ENCODE measurements around the gene FGF11. TPM values are rescaled to one million over a fixed set of nuclear protein-coding genes. Genes with fewer than 3 reads are reported as not detected.

Gene FGF11
- total RNA-seq (2022; extraction: Qiagen RNA extraction; ENCODE audit: low read depth): 0.43 to 1.3 TPM (median 1.1 TPM) in 5 replicates

GRCh38 chr17:7439462-7440112 is at the start of gene FGF11:
FGF11 (plus strand) TSS chr17:7439512; CDS start chr17:7439621, 109 bp downstream.

GRCh38 chr17:7394452-7395191 is 44.7 kb upstream of the FGF11 start, which contains the start of gene PLSCR3:
PLSCR3 (minus strand) TSS chr17:7394525; CDS start chr17:7394110, 415 bp downstream.

DNA sequence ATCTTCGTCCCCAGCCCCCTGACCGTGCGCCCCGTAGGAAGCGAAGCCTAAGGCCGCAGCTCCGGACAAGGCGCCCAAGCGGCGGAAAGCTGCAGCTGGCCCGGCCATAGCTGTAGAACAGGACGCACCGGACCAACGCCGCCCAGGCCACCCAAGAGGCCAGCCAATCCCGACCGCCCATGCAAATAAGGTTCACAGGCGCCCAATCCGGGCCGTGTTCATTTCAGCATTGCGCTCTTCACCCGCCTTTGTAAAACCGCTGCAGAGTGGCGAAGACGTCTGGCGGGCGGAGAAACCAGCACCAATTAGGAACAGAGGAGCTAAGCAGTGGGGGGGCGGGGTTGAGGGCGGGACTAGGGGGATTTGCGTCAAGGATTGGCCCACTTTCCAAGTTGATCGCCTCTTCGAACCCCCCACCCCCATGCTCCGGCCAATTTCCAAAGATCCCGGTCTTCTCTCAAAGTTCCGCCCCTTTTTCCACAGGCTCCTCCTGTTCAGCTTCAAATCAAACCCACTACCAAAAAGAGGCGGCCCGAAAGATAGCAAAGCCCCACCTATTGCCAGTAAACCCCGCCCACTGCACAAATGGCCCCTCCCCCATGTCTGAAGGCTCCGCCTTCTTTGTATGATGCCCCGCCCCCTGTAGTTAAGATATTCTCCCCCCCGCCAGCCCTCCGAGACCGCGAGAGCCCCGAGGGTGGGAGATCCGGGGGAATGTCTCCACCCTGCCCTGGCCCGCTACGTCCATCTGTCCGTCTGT is 35.2 kb upstream of the FGF11 start, which contains the start of gene TMEM256:
Gene TMEM256, minus strand, starts transcription at position 121 of the 760 bp plus-strand sequence. Its CDS starts 13 bp downstream, at position 108.

DNA sequence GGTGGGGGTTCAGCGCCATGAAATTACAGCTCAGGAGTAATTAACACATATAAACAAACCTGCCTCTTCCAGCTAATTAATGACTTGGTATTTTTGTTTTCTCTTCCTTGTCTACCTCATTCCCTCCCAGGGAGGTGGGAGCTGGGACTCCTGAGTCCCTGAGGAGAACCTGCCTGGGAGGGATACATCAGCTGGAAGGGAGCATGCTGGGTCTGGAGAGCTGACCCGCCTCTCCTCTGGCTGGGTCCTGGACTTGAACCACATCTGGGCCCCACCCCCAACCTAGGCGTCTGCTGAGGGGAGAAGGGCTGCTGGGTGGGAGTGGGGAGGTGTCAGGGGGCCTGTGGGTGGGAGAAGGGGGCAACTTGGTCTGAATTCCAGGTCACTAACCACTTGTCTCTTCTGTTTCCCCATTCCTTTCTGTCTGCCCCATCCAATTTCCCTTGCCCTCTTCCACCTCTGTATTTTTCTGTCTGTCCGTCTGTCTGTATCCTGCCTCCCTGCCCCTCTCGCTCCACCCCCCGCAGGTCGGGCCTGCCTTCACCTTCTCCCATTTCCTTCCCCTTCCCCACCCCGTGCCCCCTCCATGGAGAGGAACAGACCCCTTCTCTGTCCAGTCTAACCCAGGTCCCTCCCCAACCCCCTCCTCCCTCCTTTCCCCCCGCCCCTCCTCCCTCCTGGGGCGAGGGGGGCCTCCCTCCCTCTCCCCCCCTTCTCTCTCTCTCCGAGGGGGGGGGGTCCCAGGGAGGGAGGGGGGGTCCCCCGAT is 31.6 kb upstream of the FGF11 start, which contains the start of gene NLGN2:
Gene NLGN2, plus strand, starts transcription at position 361 of the 767 bp plus-strand sequence. CDS start 411 bp downstream, outside the sequence.

DNA sequence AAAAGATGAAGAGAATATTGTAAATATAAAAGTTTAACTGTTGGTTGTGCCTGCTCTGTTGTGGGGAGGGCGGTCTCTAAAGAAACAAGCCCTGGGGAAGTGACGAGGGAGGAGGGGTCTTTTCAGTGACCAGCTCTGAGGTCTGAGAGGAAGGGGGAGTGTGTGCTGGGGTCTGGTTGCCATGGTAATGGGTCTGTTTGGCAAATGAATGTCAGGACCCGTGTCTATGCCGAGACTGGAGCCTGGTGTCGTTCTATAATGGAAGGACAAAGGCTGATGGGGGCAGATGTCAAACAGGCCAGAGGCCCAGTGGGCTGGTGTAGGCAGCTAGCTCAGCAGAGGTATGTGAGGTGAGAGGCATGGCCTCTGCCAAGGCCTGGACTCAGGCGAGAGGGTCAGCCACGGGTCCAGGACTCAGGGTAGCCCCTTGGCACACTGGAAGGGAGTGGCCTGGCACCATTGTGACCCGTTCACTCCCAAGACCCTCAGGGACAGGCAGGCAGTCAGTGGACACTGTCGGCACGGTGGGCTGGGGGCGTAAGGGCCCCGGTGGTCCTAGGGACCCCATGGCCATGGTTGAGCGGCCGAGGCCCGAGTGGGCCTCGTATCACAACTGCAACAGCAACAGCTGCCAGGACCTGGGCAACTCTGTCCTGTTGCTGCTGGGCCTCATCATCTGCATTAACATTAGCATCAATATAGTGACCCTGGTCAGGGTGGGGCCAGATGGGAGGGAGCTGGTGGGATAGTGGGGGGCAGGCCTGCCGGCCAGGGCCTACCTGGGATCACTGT is 19.3 kb upstream of the FGF11 start, which contains the start of gene SPEM1:
Gene SPEM1, plus strand, starts transcription at position 506 of the 792 bp plus-strand sequence. Its CDS starts 61 bp downstream, at position 567.

GRCh38 chr17:7425316-7425715 is 14.0 kb upstream of the FGF11 start, which contains the start of gene SPEM2:
SPEM2 (plus strand) TSS chr17:7425616; CDS start chr17:7425689, 73 bp downstream.

GRCh38 chr17:7428557-7428956 is 10.8 kb upstream of the FGF11 start, which contains the start of gene SPEM3:
SPEM3 (plus strand) TSS chr17:7428857; CDS start chr17:7428903, 46 bp downstream.

DNA sequence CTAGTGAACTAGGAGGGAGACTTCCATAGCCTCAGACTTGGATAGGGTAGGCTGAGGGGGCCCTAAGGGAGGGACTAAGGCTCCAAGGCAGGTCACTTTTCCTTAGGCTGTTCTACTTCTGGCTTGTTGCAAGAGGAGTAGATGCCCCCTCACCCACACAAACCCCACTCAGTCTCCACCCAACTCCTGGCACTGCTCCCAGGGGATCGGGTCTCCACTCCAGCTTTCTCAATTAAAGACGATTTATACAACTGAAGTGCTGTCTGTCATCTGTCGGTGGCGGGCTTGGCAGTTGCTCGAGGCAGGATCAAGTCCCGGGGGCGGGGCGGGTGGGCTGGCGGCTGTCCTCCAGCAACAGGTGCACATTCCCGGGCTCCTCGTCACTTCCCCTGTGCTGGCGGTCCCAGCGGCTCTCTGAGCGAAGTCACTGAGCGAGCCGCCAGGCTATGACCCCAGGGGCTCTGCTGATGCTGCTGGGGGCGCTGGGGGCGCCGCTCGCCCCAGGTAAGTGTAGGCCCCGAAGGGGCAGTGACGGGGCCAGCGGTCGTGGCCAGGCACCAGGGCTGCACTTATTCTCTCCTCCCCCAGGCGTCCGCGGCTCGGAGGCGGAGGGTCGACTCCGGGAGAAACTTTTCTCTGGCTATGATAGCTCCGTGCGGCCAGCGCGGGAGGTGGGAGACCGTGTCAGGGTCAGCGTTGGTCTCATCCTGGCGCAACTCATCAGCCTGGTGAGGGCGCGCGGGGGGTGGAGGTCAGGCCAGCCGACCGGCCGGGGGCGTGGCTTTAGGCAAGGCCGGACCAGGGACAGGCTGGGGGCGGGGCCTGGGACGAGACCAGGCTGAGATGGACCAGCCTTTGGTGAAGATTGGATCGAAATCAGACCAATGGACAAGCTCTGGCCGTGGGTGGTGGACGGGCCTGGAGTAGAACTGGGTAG is 5.6 kb downstream of the FGF11 start, which contains the start of gene CHRNB1:
Gene CHRNB1, plus strand, starts transcription at position 380 of the 937 bp plus-strand sequence. Its CDS starts 67 bp downstream, at position 447.

DNA sequence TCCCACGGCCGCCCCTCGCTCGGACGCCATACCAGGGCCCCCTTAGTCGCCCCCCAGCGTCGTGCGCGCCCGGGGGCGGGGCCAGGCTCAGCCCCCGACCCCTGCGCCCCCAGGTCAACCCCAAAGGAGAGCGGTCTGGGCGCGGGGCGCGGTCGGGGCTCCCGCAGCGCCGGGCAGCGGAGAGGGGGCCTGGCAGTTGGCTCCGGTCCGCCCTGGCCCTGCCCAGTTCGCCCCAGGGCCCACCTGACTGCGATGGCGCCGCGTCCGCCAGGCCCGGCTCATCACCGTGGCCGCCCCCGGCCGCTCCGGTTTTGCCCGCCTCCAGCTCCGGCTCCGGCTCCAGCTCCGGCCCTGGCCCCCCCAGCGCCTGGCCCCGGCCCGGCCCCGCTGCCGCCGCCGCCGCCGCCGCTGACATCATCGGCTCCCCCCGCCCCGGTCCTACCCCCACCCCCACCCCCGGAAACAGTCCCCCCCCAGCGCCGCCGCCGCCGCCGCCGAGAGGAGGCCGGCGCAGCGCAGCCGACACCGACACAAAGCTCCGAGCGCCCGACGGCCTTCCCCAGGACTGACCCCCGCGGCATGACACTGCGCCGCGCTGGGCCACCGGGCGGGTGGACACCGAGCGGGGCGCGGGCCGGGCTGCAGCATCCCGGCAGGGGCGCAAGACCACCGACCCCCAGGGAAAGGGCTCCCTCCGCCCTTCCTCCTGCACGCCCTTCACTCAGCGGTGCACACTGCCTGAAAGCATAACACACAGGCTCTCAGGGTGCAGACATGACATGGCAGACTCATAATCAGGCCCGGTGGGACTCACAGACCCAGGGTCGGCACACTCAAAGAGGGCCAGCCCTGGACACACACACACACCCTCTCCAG is 40.1 kb downstream of the FGF11 start, which contains the start of gene ZBTB4:
Gene ZBTB4, minus strand, starts transcription at position 419 of the 876 bp plus-strand sequence. CDS start 12,830 bp downstream, outside the sequence.

GRCh38 chr17:7481275-7481674 is 42.0 kb downstream of the FGF11 start, which contains the start of gene SLC35G6:
SLC35G6 (plus strand) TSS chr17:7481446; CDS start chr17:7481517, 71 bp downstream.

GRCh38 chr17:7484067-7484918 is 45.0 kb downstream of the FGF11 start, which contains the start of gene POLR2A:
POLR2A (plus strand) TSS chr17:7484366.

Other genes starting within 250 kb of the FGF11 start
- gene DLG4, start 219.7 kb upstream of the FGF11 start, total RNA-seq (2022; extraction: Qiagen RNA extraction; ENCODE audit: low read depth): 4.8 to 8.2 TPM (median 6.7 TPM) in 5 replicates
- 328 to 426 TPM (median 419 TPM) in 5 replicates for gene ACADVL, start 219.6 kb upstream of the FGF11 start, total RNA-seq (2022; extraction: Qiagen RNA extraction; ENCODE audit: low read depth)
- gene DVL2, start 205.0 kb upstream of the FGF11 start, total RNA-seq (2022; extraction: Qiagen RNA extraction; ENCODE audit: low read depth): 31.8 to 38.4 TPM (median 37.3 TPM) in 5 replicates
- 80.8 to 113 TPM (median 94.7 TPM) in 5 replicates for gene PHF23, start 200.1 kb upstream of the FGF11 start, total RNA-seq (2022; extraction: Qiagen RNA extraction; ENCODE audit: low read depth)
- gene GABARAP, start 197.1 kb upstream of the FGF11 start, total RNA-seq (2022; extraction: Qiagen RNA extraction; ENCODE audit: low read depth): 629 to 795 TPM (median 688 TPM) in 5 replicates
- 209 to 247 TPM (median 236 TPM) in 5 replicates for gene CTDNEP1, start 187.8 kb upstream of the FGF11 start, total RNA-seq (2022; extraction: Qiagen RNA extraction; ENCODE audit: low read depth)
- gene ELP5, start 187.3 kb upstream of the FGF11 start, total RNA-seq (2022; extraction: Qiagen RNA extraction; ENCODE audit: low read depth): 124 to 134 TPM (median 126 TPM) in 5 replicates
- 1.7 to 2.5 TPM (median 2.1 TPM) in 5 replicates for gene CLDN7, start 177.0 kb upstream of the FGF11 start, total RNA-seq (2022; extraction: Qiagen RNA extraction; ENCODE audit: low read depth)
- gene SLC2A4, start 157.8 kb upstream of the FGF11 start, total RNA-seq (2022; extraction: Qiagen RNA extraction; ENCODE audit: low read depth): 0.17 to 0.64 TPM (median 0.45 TPM) in 5 replicates
- gene YBX2, start 144.9 kb upstream of the FGF11 start, total RNA-seq (2022; extraction: Qiagen RNA extraction; ENCODE audit: low read depth): 0.22 to 0.91 TPM (median 0.52 TPM) in 5 replicates
- gene EIF5A, start 131.9 kb upstream of the FGF11 start, total RNA-seq (2022; extraction: Qiagen RNA extraction; ENCODE audit: low read depth): 1,622 to 1,789 TPM (median 1,677 TPM) in 5 replicates
- gene GPS2, start 124.2 kb upstream of the FGF11 start, total RNA-seq (2022; extraction: Qiagen RNA extraction; ENCODE audit: low read depth): 84.7 to 101 TPM (median 95.3 TPM) in 5 replicates
- 25.3 to 31.6 TPM (median 30.1 TPM) in 5 replicates for gene NEURL4, start 110.2 kb upstream of the FGF11 start, total RNA-seq (2022; extraction: Qiagen RNA extraction; ENCODE audit: low read depth)
- gene ACAP1, start 103.0 kb upstream of the FGF11 start, total RNA-seq (2022; extraction: Qiagen RNA extraction; ENCODE audit: low read depth): 1.7 to 5.4 TPM (median 3.1 TPM) in 5 replicates
- gene KCTD11, start 87.3 kb upstream of the FGF11 start, total RNA-seq (2022; extraction: Qiagen RNA extraction; ENCODE audit: low read depth): 9.4 to 13.4 TPM (median 10.7 TPM) in 5 replicates
- not detected in 5 replicates for gene TMEM95, start 84.4 kb upstream of the FGF11 start, total RNA-seq (2022; extraction: Qiagen RNA extraction; ENCODE audit: low read depth)
- 1.4 to 2.0 TPM (median 1.5 TPM) in 5 replicates for gene TNK1, start 58.4 kb upstream of the FGF11 start, total RNA-seq (2022; extraction: Qiagen RNA extraction; ENCODE audit: low read depth)
- 38.1 to 44.3 TPM (median 41.3 TPM) in 5 replicates for gene PLSCR3, start 45.0 kb upstream of the FGF11 start, total RNA-seq (2022; extraction: Qiagen RNA extraction; ENCODE audit: low read depth)
- gene TMEM256, start 35.4 kb upstream of the FGF11 start, total RNA-seq (2022; extraction: Qiagen RNA extraction; ENCODE audit: low read depth): 202 to 227 TPM (median 216 TPM) in 5 replicates
- 13.2 to 18.5 TPM (median 17.1 TPM) in 5 replicates for gene NLGN2, start 31.7 kb upstream of the FGF11 start, total RNA-seq (2022; extraction: Qiagen RNA extraction; ENCODE audit: low read depth)
- gene SPEM1, start 19.2 kb upstream of the FGF11 start, total RNA-seq (2022; extraction: Qiagen RNA extraction; ENCODE audit: low read depth): 0.14 TPM in 1 of 5 replicates, not detected in the others
- gene SPEM2, start 13.9 kb upstream of the FGF11 start, total RNA-seq (2022; extraction: Qiagen RNA extraction; ENCODE audit: low read depth): 0.14 TPM in 1 of 5 replicates, not detected in the others
- gene SPEM3, start 10.7 kb upstream of the FGF11 start, total RNA-seq (2022; extraction: Qiagen RNA extraction; ENCODE audit: low read depth): not detected in 5 replicates
- gene TMEM102, start 4.1 kb upstream of the FGF11 start, total RNA-seq (2022; extraction: Qiagen RNA extraction; ENCODE audit: low read depth): 10.2 to 13.7 TPM (median 12.1 TPM) in 5 replicates
- 7.3 to 11.0 TPM (median 9.1 TPM) in 5 replicates for gene CHRNB1, start 5.5 kb downstream of the FGF11 start, total RNA-seq (2022; extraction: Qiagen RNA extraction; ENCODE audit: low read depth)
- 18.5 to 23.4 TPM (median 22.7 TPM) in 5 replicates for gene ZBTB4, start 40.1 kb downstream of the FGF11 start, total RNA-seq (2022; extraction: Qiagen RNA extraction; ENCODE audit: low read depth)
- not detected in 5 replicates for gene SLC35G6, start 41.9 kb downstream of the FGF11 start, total RNA-seq (2022; extraction: Qiagen RNA extraction; ENCODE audit: low read depth)
- gene POLR2A, start 44.9 kb downstream of the FGF11 start, total RNA-seq (2022; extraction: Qiagen RNA extraction; ENCODE audit: low read depth): 63.4 to 76.8 TPM (median 71.8 TPM) in 5 replicates
- 9.1 to 12.2 TPM (median 10.8 TPM) in 5 replicates for gene TNFSF12, start 109.5 kb downstream of the FGF11 start, total RNA-seq (2022; extraction: Qiagen RNA extraction; ENCODE audit: low read depth)
- 0.37 to 1.1 TPM (median 0.87 TPM) in 5 replicates for gene TNFSF13, start 119.2 kb downstream of the FGF11 start, total RNA-seq (2022; extraction: Qiagen RNA extraction; ENCODE audit: low read depth)
- 85.2 to 101 TPM (median 93.8 TPM) in 5 replicates for gene SENP3, start 122.4 kb downstream of the FGF11 start, total RNA-seq (2022; extraction: Qiagen RNA extraction; ENCODE audit: low read depth)
- 25.6 to 35.0 TPM (median 28.2 TPM) in 5 replicates for gene CD68, start 140.1 kb downstream of the FGF11 start, total RNA-seq (2022; extraction: Qiagen RNA extraction; ENCODE audit: low read depth)
- gene MPDU1, start 144.3 kb downstream of the FGF11 start, total RNA-seq (2022; extraction: Qiagen RNA extraction; ENCODE audit: low read depth): 112 to 145 TPM (median 126 TPM) in 5 replicates
- gene SOX15, start 150.6 kb downstream of the FGF11 start, total RNA-seq (2022; extraction: Qiagen RNA extraction; ENCODE audit: low read depth): 0.13 to 0.30 TPM (median 0.14 TPM) in 5 replicates
- 44.0 to 59.8 TPM (median 56.2 TPM) in 5 replicates for gene FXR2, start 175.4 kb downstream of the FGF11 start, total RNA-seq (2022; extraction: Qiagen RNA extraction; ENCODE audit: low read depth)
- 65.1 to 91.4 TPM (median 81.4 TPM) in 5 replicates for gene SAT2, start 188.3 kb downstream of the FGF11 start, total RNA-seq (2022; extraction: Qiagen RNA extraction; ENCODE audit: low read depth)
- gene SHBG, start 190.6 kb downstream of the FGF11 start, total RNA-seq (2022; extraction: Qiagen RNA extraction; ENCODE audit: low read depth): 0.29 to 1.1 TPM (median 0.42 TPM) in 5 replicates
- gene ATP1B2, start 211.4 kb downstream of the FGF11 start, total RNA-seq (2022; extraction: Qiagen RNA extraction; ENCODE audit: low read depth): 0.12 to 0.42 TPM (median 0.26 TPM) in 5 replicates
- 38.4 to 46.5 TPM (median 42.3 TPM) in 5 replicates for gene TP53, start 248.0 kb downstream of the FGF11 start, total RNA-seq (2022; extraction: Qiagen RNA extraction; ENCODE audit: low read depth)
- 29.3 to 48.6 TPM (median 40.8 TPM) in 5 replicates for gene WRAP53, start 249.0 kb downstream of the FGF11 start, total RNA-seq (2022; extraction: Qiagen RNA extraction; ENCODE audit: low read depth)